Suprapubic skin (tissue), 4 donors: ENCODE measurements around the gene ANXA4.

Experiments
- CTCF ChIP-seq, 2 donors: fragments of 200-600 bp in 1 of 2; fragments of 450-650 bp in 1 of 2; sonication (generic) in 1 of 2; IDR thresholded peaks; one replicate each; pipeline ENCODE4 v1.5.1; 2016 to 2019; ENCODE audit warnings: antibody characterized with exemption in 2 of 2, mild to moderate bottlenecking in 1 of 2, moderate library complexity in 1 of 2
- POLR2A ChIP-seq, 2 donors: fragments of 450-650 bp; IDR thresholded peaks; one replicate each; pipeline ENCODE4 v1.6.1; 2017; ENCODE audit warnings: antibody characterized with exemption in 2 of 2, mild to moderate bottlenecking in 2 of 2, moderate library complexity in 2 of 2
- POLR2AphosphoS5 ChIP-seq, 3 donors: sonication (generic); formaldehyde crosslinking; IDR thresholded peaks; one replicate each; pipeline ENCODE4 v1.6.1; 2017; ENCODE audit warnings: antibody characterized with exemption in 3 of 3

GRCh38 chr2:69744456-69744855 is 2.5 kb downstream of the ANXA4 start:
- TF ChIP-seq POLR2A (IDR thresholded peaks at IDR 0.05): no peak
- TF ChIP-seq CTCF (IDR thresholded peaks at IDR 0.05): no peak
- no peak for TF ChIP-seq POLR2AphosphoS5 (IDR thresholded peaks at IDR 0.05)
